Measurements from ENCODE around the gene CCER1.

DNA sequence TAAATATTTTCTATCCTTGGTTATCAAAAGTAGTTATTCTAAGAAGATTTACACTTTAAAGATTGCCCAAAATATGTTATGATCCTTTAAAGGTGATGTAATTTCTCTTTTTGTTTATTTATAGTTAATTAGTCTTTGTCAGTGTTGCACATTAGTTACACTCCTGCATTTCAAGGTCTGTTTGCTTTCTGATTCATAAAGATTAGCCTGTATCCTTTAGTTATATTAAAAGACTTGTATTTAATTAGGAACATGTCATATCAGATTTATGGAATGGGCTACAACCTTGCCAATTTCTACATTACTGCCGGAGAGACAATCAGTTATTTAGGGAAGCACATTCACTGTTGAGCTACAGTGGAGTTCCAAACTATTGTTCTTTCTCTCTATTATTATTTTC lies 46.3 kb upstream of the CCER1 start:
- TF ChIP-seq POLR2AphosphoS5 (IDR thresholded peaks at IDR 0.05; ENCODE audit: low read depth, low read length) (no peak), SIN3A (IDR thresholded peaks at IDR 0.05; ENCODE audit: borderline replicate concordance, insufficient read depth, low read depth, low read length) (no peak), TCF7L2 (IDR thresholded peaks at IDR 0.05; ENCODE audit: low read depth, low read length) (no peak)
- TF ChIP-seq, protein P1, sequence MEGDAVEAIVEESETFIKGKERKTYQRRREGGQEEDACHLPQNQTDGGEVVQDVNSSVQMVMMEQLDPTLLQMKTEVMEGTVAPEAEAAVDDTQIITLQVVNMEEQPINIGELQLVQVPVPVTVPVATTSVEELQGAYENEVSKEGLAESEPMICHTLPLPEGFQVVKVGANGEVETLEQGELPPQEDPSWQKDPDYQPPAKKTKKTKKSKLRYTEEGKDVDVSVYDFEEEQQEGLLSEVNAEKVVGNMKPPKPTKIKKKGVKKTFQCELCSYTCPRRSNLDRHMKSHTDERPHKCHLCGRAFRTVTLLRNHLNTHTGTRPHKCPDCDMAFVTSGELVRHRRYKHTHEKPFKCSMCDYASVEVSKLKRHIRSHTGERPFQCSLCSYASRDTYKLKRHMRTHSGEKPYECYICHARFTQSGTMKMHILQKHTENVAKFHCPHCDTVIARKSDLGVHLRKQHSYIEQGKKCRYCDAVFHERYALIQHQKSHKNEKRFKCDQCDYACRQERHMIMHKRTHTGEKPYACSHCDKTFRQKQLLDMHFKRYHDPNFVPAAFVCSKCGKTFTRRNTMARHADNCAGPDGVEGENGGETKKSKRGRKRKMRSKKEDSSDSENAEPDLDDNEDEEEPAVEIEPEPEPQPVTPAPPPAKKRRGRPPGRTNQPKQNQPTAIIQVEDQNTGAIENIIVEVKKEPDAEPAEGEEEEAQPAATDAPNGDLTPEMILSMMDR (IDR thresholded peaks at IDR 0.05) = no peak
- TF ChIP-seq, protein P2, sequence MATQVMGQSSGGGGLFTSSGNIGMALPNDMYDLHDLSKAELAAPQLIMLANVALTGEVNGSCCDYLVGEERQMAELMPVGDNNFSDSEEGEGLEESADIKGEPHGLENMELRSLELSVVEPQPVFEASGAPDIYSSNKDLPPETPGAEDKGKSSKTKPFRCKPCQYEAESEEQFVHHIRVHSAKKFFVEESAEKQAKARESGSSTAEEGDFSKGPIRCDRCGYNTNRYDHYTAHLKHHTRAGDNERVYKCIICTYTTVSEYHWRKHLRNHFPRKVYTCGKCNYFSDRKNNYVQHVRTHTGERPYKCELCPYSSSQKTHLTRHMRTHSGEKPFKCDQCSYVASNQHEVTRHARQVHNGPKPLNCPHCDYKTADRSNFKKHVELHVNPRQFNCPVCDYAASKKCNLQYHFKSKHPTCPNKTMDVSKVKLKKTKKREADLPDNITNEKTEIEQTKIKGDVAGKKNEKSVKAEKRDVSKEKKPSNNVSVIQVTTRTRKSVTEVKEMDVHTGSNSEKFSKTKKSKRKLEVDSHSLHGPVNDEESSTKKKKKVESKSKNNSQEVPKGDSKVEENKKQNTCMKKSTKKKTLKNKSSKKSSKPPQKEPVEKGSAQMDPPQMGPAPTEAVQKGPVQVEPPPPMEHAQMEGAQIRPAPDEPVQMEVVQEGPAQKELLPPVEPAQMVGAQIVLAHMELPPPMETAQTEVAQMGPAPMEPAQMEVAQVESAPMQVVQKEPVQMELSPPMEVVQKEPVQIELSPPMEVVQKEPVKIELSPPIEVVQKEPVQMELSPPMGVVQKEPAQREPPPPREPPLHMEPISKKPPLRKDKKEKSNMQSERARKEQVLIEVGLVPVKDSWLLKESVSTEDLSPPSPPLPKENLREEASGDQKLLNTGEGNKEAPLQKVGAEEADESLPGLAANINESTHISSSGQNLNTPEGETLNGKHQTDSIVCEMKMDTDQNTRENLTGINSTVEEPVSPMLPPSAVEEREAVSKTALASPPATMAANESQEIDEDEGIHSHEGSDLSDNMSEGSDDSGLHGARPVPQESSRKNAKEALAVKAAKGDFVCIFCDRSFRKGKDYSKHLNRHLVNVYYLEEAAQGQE (IDR thresholded peaks at IDR 0.05; ENCODE audit: insufficient read depth in 1 of 2, low read depth in 2 of 2, low read length in 1 of 2) = no peak

Data from Panc1 (cell line).